ENCODE measurements around the gene SDCCAG8. TPM values are rescaled to one million over a fixed set of nuclear protein-coding genes. Genes with fewer than 3 reads are reported as not detected.

SDCCAG8 gene
- total RNA-seq, 1 donor from 2014 or later, result 21.4 TPM

DNA sequence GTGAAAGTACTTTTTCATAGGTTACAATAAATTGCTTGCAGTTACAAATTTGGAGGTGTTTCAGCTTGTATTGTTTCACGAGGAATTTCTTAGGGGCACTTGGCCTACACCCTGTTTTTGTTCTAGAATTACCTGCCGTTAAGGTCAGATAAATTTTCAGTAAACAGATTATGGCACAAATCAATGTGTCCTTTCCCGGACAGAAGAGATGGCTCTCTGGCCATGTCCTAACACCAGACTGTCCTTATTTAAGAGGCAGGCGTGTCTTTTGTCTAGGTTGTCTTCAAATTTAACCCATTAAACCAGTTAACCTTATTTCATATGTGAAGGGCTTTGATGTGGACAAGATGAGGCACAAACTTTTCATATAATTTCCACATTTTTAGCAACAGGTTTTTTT is 243.4 kb downstream of the SDCCAG8 start:
- Histone ChIP-seq H3K27me3 (ENCODE audit: low read depth) (no peaks in the 10 kb centered on the region), H3K4me3 (no peak overlapping the region), H3K27ac (replicated peaks) (no peak overlapping the region), H3K4me1 (peaks cover 13% of the 10 kb centered on the region), H3K36me3 (peaks cover 7% of the 10 kb centered on the region), H3K9me3 (replicated peaks) (no peaks in the 10 kb centered on the region)
- no peak for DNase-seq
- TF ChIP-seq, protein P1, sequence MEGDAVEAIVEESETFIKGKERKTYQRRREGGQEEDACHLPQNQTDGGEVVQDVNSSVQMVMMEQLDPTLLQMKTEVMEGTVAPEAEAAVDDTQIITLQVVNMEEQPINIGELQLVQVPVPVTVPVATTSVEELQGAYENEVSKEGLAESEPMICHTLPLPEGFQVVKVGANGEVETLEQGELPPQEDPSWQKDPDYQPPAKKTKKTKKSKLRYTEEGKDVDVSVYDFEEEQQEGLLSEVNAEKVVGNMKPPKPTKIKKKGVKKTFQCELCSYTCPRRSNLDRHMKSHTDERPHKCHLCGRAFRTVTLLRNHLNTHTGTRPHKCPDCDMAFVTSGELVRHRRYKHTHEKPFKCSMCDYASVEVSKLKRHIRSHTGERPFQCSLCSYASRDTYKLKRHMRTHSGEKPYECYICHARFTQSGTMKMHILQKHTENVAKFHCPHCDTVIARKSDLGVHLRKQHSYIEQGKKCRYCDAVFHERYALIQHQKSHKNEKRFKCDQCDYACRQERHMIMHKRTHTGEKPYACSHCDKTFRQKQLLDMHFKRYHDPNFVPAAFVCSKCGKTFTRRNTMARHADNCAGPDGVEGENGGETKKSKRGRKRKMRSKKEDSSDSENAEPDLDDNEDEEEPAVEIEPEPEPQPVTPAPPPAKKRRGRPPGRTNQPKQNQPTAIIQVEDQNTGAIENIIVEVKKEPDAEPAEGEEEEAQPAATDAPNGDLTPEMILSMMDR (IDR thresholded peaks at IDR 0.05; ENCODE audit: borderline replicate concordance), result no peak
- intact Hi-C loops (cut with micrococcal nuclease), result no loop called here

DNA sequence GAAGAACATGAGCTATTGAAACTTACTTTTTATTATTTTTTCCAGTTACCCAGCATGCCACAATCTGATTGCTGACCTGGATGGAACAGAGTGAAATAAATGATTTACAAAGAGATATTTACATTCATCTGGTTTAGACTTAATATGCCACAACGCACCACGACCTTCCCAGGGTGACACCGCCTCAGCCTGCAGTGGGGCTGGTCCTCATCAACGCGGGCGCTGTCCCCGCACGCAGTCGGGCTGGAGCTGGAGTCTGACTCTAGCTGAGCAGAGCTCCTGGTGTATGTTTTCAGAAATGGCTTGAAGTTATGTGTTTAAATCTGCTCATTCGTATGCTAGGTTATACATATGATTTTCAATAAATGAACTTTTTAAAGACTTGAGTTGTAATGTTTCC is 243.9 kb downstream of the SDCCAG8 start:
- no peak overlapping the region for H3K27ac ChIP-seq (replicated peaks)
- no peak for DNase-seq
- TF ChIP-seq, protein P1 (IDR thresholded peaks at IDR 0.05; ENCODE audit: borderline replicate concordance), result no peak
- intact Hi-C loops (cut with micrococcal nuclease), result no loop called here
- no peaks in the 10 kb centered on the region for H3K27me3 ChIP-seq (ENCODE audit: low read depth)
- H3K4me1 ChIP-seq, result peaks cover 13% of the 10 kb centered on the region
- no peaks in the 10 kb centered on the region for H3K9me3 ChIP-seq (replicated peaks)
- H3K4me3 ChIP-seq, result no peak overlapping the region
- peaks cover 9% of the 10 kb centered on the region for H3K36me3 ChIP-seq

DNA sequence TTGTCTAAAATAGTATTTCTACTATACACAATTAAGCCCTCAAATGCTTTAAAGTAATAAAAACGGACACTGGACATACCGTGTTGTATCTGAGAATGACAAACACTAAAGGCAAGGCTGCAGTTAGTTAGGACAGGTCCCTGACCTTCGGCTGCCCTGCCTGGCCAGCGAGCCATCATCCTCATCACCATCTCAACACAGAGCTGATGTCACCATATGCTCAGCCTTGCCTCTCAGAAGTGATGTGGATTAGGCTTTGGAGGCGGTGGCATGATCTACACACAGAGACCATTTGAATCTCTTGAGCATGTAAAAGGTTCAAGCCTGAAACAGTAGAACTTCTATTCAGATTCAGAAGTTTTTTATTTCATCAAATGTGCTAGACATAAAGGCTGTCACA is 244.7 kb downstream of the SDCCAG8 start:
- no peak overlapping the region for H3K27ac ChIP-seq (replicated peaks)
- H3K27me3 ChIP-seq (ENCODE audit: low read depth), result no peaks in the 10 kb centered on the region
- peaks cover 13% of the 10 kb centered on the region for H3K36me3 ChIP-seq
- intact Hi-C loops (cut with micrococcal nuclease), result no loop called here
- H3K4me3 ChIP-seq, result no peak overlapping the region
- H3K9me3 ChIP-seq (replicated peaks), result no peaks in the 10 kb centered on the region
- no peak for DNase-seq
- peaks cover 7% of the 10 kb centered on the region for H3K4me1 ChIP-seq
- TF ChIP-seq, protein P1 (IDR thresholded peaks at IDR 0.05; ENCODE audit: borderline replicate concordance), result no peak

DNA sequence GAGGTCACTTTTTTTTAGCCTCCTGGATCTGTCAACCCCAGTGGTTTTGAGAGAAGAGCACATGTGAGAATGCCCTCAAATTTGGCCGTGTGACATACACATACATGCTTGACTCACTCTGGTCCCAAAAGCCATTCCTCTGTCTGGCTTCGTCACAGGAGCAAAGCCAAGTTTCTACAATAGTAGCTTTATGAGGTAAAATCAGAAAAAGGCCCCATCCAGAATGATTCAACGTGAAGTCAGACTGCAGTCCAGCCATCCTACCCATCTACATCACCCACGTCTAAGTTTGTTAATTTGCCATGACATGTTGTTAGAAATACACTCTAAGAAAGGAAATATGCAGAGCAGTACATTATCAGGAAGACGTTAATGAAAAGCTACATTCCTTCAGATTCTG is 245.2 kb downstream of the SDCCAG8 start:
- H3K36me3 ChIP-seq, result peaks cover 13% of the 10 kb centered on the region
- TF ChIP-seq, protein P1 (IDR thresholded peaks at IDR 0.05; ENCODE audit: borderline replicate concordance), result no peak
- no peaks in the 10 kb centered on the region for H3K27me3 ChIP-seq (ENCODE audit: low read depth)
- H3K4me3 ChIP-seq, result no peak overlapping the region
- no peak for DNase-seq
- intact Hi-C loops (cut with micrococcal nuclease), result no loop called here
- no peak overlapping the region for H3K27ac ChIP-seq (replicated peaks)
- peaks cover 4% of the 10 kb centered on the region for H3K4me1 ChIP-seq
- no peaks in the 10 kb centered on the region for H3K9me3 ChIP-seq (replicated peaks)

DNA sequence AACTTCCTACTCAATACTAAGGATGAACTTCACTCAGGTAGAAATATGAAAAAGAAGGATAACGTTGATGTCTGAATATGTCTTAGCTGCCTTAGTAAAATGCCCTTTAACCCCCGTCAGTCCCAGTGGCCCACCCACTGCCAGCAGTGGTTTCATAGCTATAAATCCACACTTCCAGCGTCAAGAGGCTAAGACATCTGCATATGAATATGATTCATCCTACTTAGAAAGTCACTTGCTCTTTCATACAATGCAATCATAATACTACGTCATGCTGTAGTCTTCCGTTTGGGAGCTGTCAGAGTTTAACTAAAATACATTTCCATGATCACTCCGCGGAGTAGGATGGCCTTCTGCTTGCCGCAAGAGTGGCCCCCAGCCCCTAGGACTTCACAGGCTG is 247.3 kb downstream of the SDCCAG8 start:
- Histone ChIP-seq H3K36me3 (peaks cover 10% of the 10 kb centered on the region), H3K4me1 (peaks cover 13% of the 10 kb centered on the region), H3K27me3 (ENCODE audit: low read depth) (no peaks in the 10 kb centered on the region), H3K27ac (replicated peaks) (no peak overlapping the region), H3K9me3 (replicated peaks) (no peaks in the 10 kb centered on the region), H3K4me3 (no peak overlapping the region)
- no peak for DNase-seq
- intact Hi-C loops (cut with micrococcal nuclease), result no loop called here
- TF ChIP-seq, protein P1 (IDR thresholded peaks at IDR 0.05; ENCODE audit: borderline replicate concordance), result no peak
